SJSA1 (cell line): ENCODE measurements around the gene PRR19. TPM values are rescaled to one million over a fixed set of nuclear protein-coding genes. Genes with fewer than 3 reads are reported as not detected.

Experiments
- DNase-seq, 2 experiments: peaks; one replicate each; pipeline ENCODE4 v3.0.0-alpha.2; 2015 to 2020; ENCODE audit warnings: low spot score in 2 of 2, low read depth in 1 of 2
- H3K27ac ChIP-seq: fragments of 250-450 bp; sonication (Bioruptor Pico); 2 replicates; pipeline ENCODE4 v1.5.1; 2020; ENCODE audit warnings: mild to moderate bottlenecking, moderate library complexity
- H3K27me3 ChIP-seq: fragments of 250-450 bp; sonication (Bioruptor Pico); replicated peaks from 2 replicates; pipeline ENCODE4 v1.5.1; 2020; ENCODE audit warnings: mild to moderate bottlenecking, moderate library complexity
- H3K36me3 ChIP-seq: fragments of 250-450 bp; sonication (Bioruptor Pico); 2 replicates; pipeline ENCODE4 v1.5.1; 2020; ENCODE audit warnings: mild to moderate bottlenecking
- H3K4me1 ChIP-seq: fragments of 250-450 bp; sonication (Bioruptor Pico); replicated peaks from 2 replicates; pipeline ENCODE4 v1.6.1; 2021; ENCODE audit warnings: mild to moderate bottlenecking
- H3K4me3 ChIP-seq: fragments of 250-450 bp; sonication (Bioruptor Pico); 2 replicates; pipeline ENCODE4 v1.5.1; 2020; ENCODE audit warnings: mild to moderate bottlenecking
- H3K9me3 ChIP-seq: fragments of 250-450 bp; sonication (Bioruptor Pico); replicated peaks from 2 replicates; pipeline ENCODE4 v1.5.1; 2020; ENCODE audit warnings: mild to moderate bottlenecking
- total RNA-seq: library from RNA; depleted of rRNA; stranded (reverse); fragments of >200 nt; shearing (Covaris generic); gene quantifications from 2 replicates; pipeline ENCODE4 v1.2.3, GENCODE V29; 2014

Gene PRR19
- total RNA-seq, 1 experiment from 2014 or later, result 0.55 TPM

GRCh38 chr19:42275517-42275916 lies 26.4 kb upstream of the PRR19 start:
- no peaks in the 10 kb centered on the region for H3K9me3 ChIP-seq
- H3K4me3 ChIP-seq, result no peak overlapping the region
- peaks cover 71% of the 10 kb centered on the region for H3K36me3 ChIP-seq
- H3K27me3 ChIP-seq, result no peaks in the 10 kb centered on the region
- no peak overlapping the region for H3K27ac ChIP-seq
- peaks cover 23% of the 10 kb centered on the region for H3K4me1 ChIP-seq
- DNase-seq, result no peak

- H3K36me3 ChIP-seq, result peaks cover 68% of the 10 kb centered on the region
- H3K4me1 ChIP-seq, result peaks cover 20% of the 10 kb centered on the region
- no peak overlapping the region for H3K4me3 ChIP-seq
- no peaks in the 10 kb centered on the region for H3K27me3 ChIP-seq
- H3K27ac ChIP-seq, result no peak overlapping the region
- DNase-seq, result no peak
- H3K9me3 ChIP-seq, result no peaks in the 10 kb centered on the region
Measured at GRCh38 chr19:42276284-42276683, 25.6 kb upstream of the PRR19 start.

- Histone ChIP-seq H3K27me3 (no peaks in the 10 kb centered on the region), H3K4me1 (peaks cover 25% of the 10 kb centered on the region), H3K9me3 (no peaks in the 10 kb centered on the region), H3K36me3 (peaks cover 63% of the 10 kb centered on the region), H3K27ac (no peak overlapping the region), H3K4me3 (no peak overlapping the region)
- DNase-seq, result no peak
Measured at GRCh38 chr19:42276821-42277220, 25.1 kb upstream of the PRR19 start.

- H3K4me1 ChIP-seq, result peaks cover 36% of the 10 kb centered on the region
- no peak for DNase-seq
Measured at GRCh38 chr19:42277821-42278451, 24.0 kb upstream of the PRR19 start.

GRCh38 chr19:42278452-42279154 lies 23.3 kb upstream of the PRR19 start:
- H3K4me3 ChIP-seq, result no peak overlapping the region
- no peak for DNase-seq
- peaks cover 43% of the 10 kb centered on the region for H3K4me1 ChIP-seq
- H3K27me3 ChIP-seq, result no peaks in the 10 kb centered on the region
- no peak overlapping the region for H3K27ac ChIP-seq
- no peaks in the 10 kb centered on the region for H3K9me3 ChIP-seq
- H3K36me3 ChIP-seq, result peaks cover 45% of the 10 kb centered on the region

More at GRCh38 chr19:42277821-42278451, 24.0 kb upstream of the PRR19 start:
- H3K27me3 ChIP-seq, result no peaks in the 10 kb centered on the region
- H3K36me3 ChIP-seq, result peaks cover 52% of the 10 kb centered on the region
- no peak overlapping the region for H3K27ac ChIP-seq
- no peaks in the 10 kb centered on the region for H3K9me3 ChIP-seq
- H3K4me3 ChIP-seq, result no peak overlapping the region

GRCh38 chr19:42279155-42279901 lies 22.6 kb upstream of the PRR19 start:
- no peak for DNase-seq
- Histone ChIP-seq H3K27ac (peak overlapping the region; percentile 60; the same call in 1 of the 2 replicates), H3K4me1 (peaks cover 43% of the 10 kb centered on the region)

GRCh38 chr19:42279902-42280814 lies 21.8 kb upstream of the PRR19 start:
- H3K36me3 ChIP-seq, result peaks cover 29% of the 10 kb centered on the region
- 0 out of 2 replicates have a peak, but pooled peaks cover 2% of the 10 kb centered on the region for H3K9me3 ChIP-seq
- H3K27ac ChIP-seq, result peak overlapping the region; percentile 60
- H3K27me3 ChIP-seq, result no peaks in the 10 kb centered on the region
- H3K4me3 ChIP-seq, result peak overlapping the region; percentile 54
- DNase-seq, result peak; percentile 89 to 92
- peaks cover 50% of the 10 kb centered on the region for H3K4me1 ChIP-seq

More at GRCh38 chr19:42279155-42279901, 22.6 kb upstream of the PRR19 start:
- no peaks in the 10 kb centered on the region for H3K9me3 ChIP-seq
- no peaks in the 10 kb centered on the region for H3K27me3 ChIP-seq
- peak overlapping the region; percentile 54 for H3K4me3 ChIP-seq
- H3K36me3 ChIP-seq, result peaks cover 38% of the 10 kb centered on the region

GRCh38 chr19:42280815-42281145 lies 21.2 kb upstream of the PRR19 start:
- no peak for DNase-seq
- H3K27ac ChIP-seq, result peak overlapping the region; percentile 60
- peaks cover 31% of the 10 kb centered on the region for H3K36me3 ChIP-seq

GRCh38 chr19:42281146-42281826 lies 20.6 kb upstream of the PRR19 start:
- H3K4me3 ChIP-seq, result peak overlapping the region; percentile 22
- peak; percentile 67 to 72 for DNase-seq
- H3K4me1 ChIP-seq, result peaks cover 56% of the 10 kb centered on the region

More at GRCh38 chr19:42280815-42281145, 21.2 kb upstream of the PRR19 start:
- H3K9me3 ChIP-seq, result 0 out of 2 replicates have a peak, but pooled peaks cover 2% of the 10 kb centered on the region
- no peaks in the 10 kb centered on the region for H3K27me3 ChIP-seq
- peaks cover 56% of the 10 kb centered on the region for H3K4me1 ChIP-seq
- peak overlapping the region; percentile 54 for H3K4me3 ChIP-seq

GRCh38 chr19:42281827-42282762 lies 19.8 kb upstream of the PRR19 start:
- Histone ChIP-seq H3K27ac (peak overlapping the region; percentile 56), H3K27me3 (no peaks in the 10 kb centered on the region), H3K4me1 (peaks cover 56% of the 10 kb centered on the region), H3K9me3 (0 out of 2 replicates have a peak, but pooled peaks cover 2% of the 10 kb centered on the region), H3K4me3 (peak overlapping the region; percentile 22; the same call in 1 of the 2 replicates), H3K36me3 (peaks cover 25% of the 10 kb centered on the region)
- peak in 1 of 2 experiments; percentile 61 for DNase-seq

More at GRCh38 chr19:42281146-42281826, 20.6 kb upstream of the PRR19 start:
- Histone ChIP-seq H3K36me3 (peaks cover 29% of the 10 kb centered on the region), H3K27me3 (no peaks in the 10 kb centered on the region), H3K27ac (peak overlapping the region; percentile 56), H3K9me3 (0 out of 2 replicates have a peak, but pooled peaks cover 2% of the 10 kb centered on the region)

- H3K9me3 ChIP-seq, result 0 out of 2 replicates have a peak, but pooled peaks cover 2% of the 10 kb centered on the region
- H3K4me1 ChIP-seq, result peaks cover 56% of the 10 kb centered on the region
- H3K27me3 ChIP-seq, result no peaks in the 10 kb centered on the region
- peaks cover 27% of the 10 kb centered on the region for H3K36me3 ChIP-seq
- DNase-seq, result no peak
- no peak overlapping the region for H3K4me3 ChIP-seq
- H3K27ac ChIP-seq, result no peak overlapping the region
Measured at GRCh38 chr19:42282819-42283187, 19.1 kb upstream of the PRR19 start.
